Cardiac septum (tissue), 1 donor: ENCODE results near the gene ZBTB49. TPM values are rescaled to one million over a fixed set of nuclear protein-coding genes. Genes with fewer than 3 reads are reported as not detected.

ENCODE experiments used
- total RNA-seq: library from RNA; stranded (reverse); fragmentation: NEBNext Ultra II Directional; extraction: Animal tissue kit (Norgen Biotek cat#: 25700); gene quantifications from one replicate; pipeline ENCODE4 v1.2.1, GENCODE V29; 2021
- donor health status: DM: no; HTN: no; CAD: no.

ZBTB49 gene
- total RNA-seq, 1 donor from 2014 or later, result 7.7 TPM

Other genes starting within 250 kb of the ZBTB49 start
- gene OTOP1, start 63.3 kb upstream of the ZBTB49 start, total RNA-seq, result not detected
- 12.4 TPM for gene TMEM128, start 42.0 kb upstream of the ZBTB49 start, total RNA-seq
- 21.2 TPM for gene LYAR, start 97 bp upstream of the ZBTB49 start, total RNA-seq
- gene NSG1, start 96.9 kb downstream of the ZBTB49 start, total RNA-seq, result 2.6 TPM